HepG2 (cell line): Measurements from ENCODE around the gene MRPL20. TPM values are rescaled to one million over a fixed set of nuclear protein-coding genes. Genes with fewer than 3 reads are reported as not detected.
A peak's percentile ranks its signal among the peaks of the same experiment; 100 is the strongest.

Experiments used
- ASH2L ChIP-seq: fragments of 300-600, 200-600 bp; sonication (generic); IDR thresholded peaks from 2 replicates; pipeline ENCODE4 v1.7.0; 2017; ENCODE audit warnings: low read depth, mild to moderate bottlenecking, moderate library complexity, mixed read lengths, low read length; ENCODE audit not compliant: insufficient read length
- ATM ChIP-seq: fragments of 450-650 bp; IDR thresholded peaks from 2 replicates; pipeline ENCODE4 v1.7.1; 2017; ENCODE audit warnings: mild to moderate bottlenecking, borderline replicate concordance
- HMGXB4 ChIP-seq, 2 experiments: sonication (generic) in 1 of 2; formaldehyde crosslinking in 1 of 2; IDR thresholded peaks; 2 replicates each; pipeline versions ENCODE4 v1.4.0 to v1.6.1; 2018 to 2020; ENCODE audit warnings: missing genetic modification reagents in 2 of 2, borderline replicate concordance in 1 of 2, low read depth in 1 of 2, mild to moderate bottlenecking in 1 of 2, missing biosample characterization in 1 of 2
- HNRNPUL1 ChIP-seq: fragments of 200-400 bp; formaldehyde crosslinking; IDR thresholded peaks from 2 replicates; pipeline ENCODE4 v1.6.1; 2017; ENCODE audit warnings: low read depth, mild to moderate bottlenecking, low read length, moderate library complexity
- IRX3 ChIP-seq: sonication (generic); formaldehyde crosslinking; IDR thresholded peaks from 2 replicates; pipeline ENCODE4 v1.8.1; 2023; ENCODE audit warnings: mild to moderate bottlenecking, low read depth, missing genetic modification reagents, borderline replicate concordance
- MAFG ChIP-seq: sonication (generic); formaldehyde crosslinking; IDR thresholded peaks from 2 replicates; pipeline ENCODE4 v1.5.1; 2020; ENCODE audit warnings: mild to moderate bottlenecking, missing genetic modification reagents
- NCOR1 ChIP-seq: fragments of 200-600 bp; sonication (generic); IDR thresholded peaks from 2 replicates; pipeline ENCODE4 v1.7.0; 2017; ENCODE audit warnings: antibody characterized with exemption, low read length, borderline replicate concordance
- NFAT5 ChIP-seq: sonication (generic); formaldehyde crosslinking; IDR thresholded peaks from 2 replicates; pipeline ENCODE4 v1.4.0; 2020; ENCODE audit warnings: missing genetic modification reagents
- PAF1 ChIP-seq: IDR thresholded peaks from 2 replicates; pipeline ENCODE4 v1.6.1; 2016; ENCODE audit warnings: missing genetic modification reagents, missing compliant biosample characterization
- PAWR ChIP-seq: sonication (generic); formaldehyde crosslinking; IDR thresholded peaks from 2 replicates; pipeline ENCODE4 v1.4.0; 2020; ENCODE audit warnings: missing genetic modification reagents, mild to moderate bottlenecking, borderline replicate concordance
- PHF20 ChIP-seq: sonication (generic); formaldehyde crosslinking; IDR thresholded peaks from 2 replicates; pipeline ENCODE4 v1.5.0; 2020; ENCODE audit warnings: mild to moderate bottlenecking, missing genetic modification reagents
- PHF8 ChIP-seq: sonication (generic); formaldehyde crosslinking; IDR thresholded peaks from 2 replicates; pipeline ENCODE4 v1.5.0; 2020; ENCODE audit warnings: missing genetic modification reagents
- RARG ChIP-seq: sonication (generic); formaldehyde crosslinking; IDR thresholded peaks from 2 replicates; pipeline ENCODE4 v1.4.0; 2020; ENCODE audit warnings: low read depth, mild to moderate bottlenecking, missing genetic modification reagents
- TGIF2 ChIP-seq: IDR thresholded peaks from 2 replicates; pipeline ENCODE4 v1.6.1; 2016; ENCODE audit warnings: control low read depth, missing compliant biosample characterization
- ZFP36L1 ChIP-seq: sonication (generic); formaldehyde crosslinking; IDR thresholded peaks from 2 replicates; pipeline ENCODE4 v1.8.0; 2022; ENCODE audit warnings: mild to moderate bottlenecking, missing genetic modification reagents, moderate library complexity
- ZKSCAN1 ChIP-seq: fragments of 150-350 bp; IDR thresholded peaks from 2 replicates; pipeline ENCODE4 v1.6.1; 2014; ENCODE audit warnings: low read length
- ZMAT3 ChIP-seq: sonication (generic); formaldehyde crosslinking; conservative IDR thresholded peaks from 2 replicates; pipeline ENCODE4 v1.7.0; 2021; ENCODE audit warnings: missing genetic modification reagents
- ZNF205 ChIP-seq: IDR thresholded peaks from 2 replicates; pipeline ENCODE4 v1.6.1; 2018; ENCODE audit warnings: missing biosample characterization, missing genetic modification reagents
- ZNF362 ChIP-seq: sonication (generic); formaldehyde crosslinking; IDR thresholded peaks from 2 replicates; pipeline ENCODE4 v1.4.0; 2020; ENCODE audit warnings: missing genetic modification reagents, mild to moderate bottlenecking, borderline replicate concordance
- ZNF652 ChIP-seq: IDR thresholded peaks from 2 replicates; pipeline ENCODE4 v1.6.1; 2016; ENCODE audit warnings: low read depth, borderline replicate concordance
- ZNF7 ChIP-seq: IDR thresholded peaks from 2 replicates; pipeline ENCODE4 v1.6.1; 2016; ENCODE audit warnings: missing biosample characterization, missing genetic modification reagents
- polyA plus RNA-seq, 8 experiments: library from polyadenylated mRNA; depleted of rRNA in 3 of 8; stranded (reverse) in 7 of 8; unstranded in 1 of 8; fragments of >200 nt; fragmentation: Illumina TruSeq in 4 of 8; extraction: Trizol in 4 of 8; gene quantifications; 2 replicates each; pipeline versions ENCODE4 v1.2.1 to v1.2.3, GENCODE V29; 2011 to 2016; ENCODE audit warnings: low read depth in 4 of 8, missing spikeins in 1 of 8, mixed read lengths in 1 of 8; ENCODE audit not compliant: insufficient read depth in 1 of 8
- total RNA-seq, 5 experiments: library from RNA; depleted of rRNA; stranded (reverse); fragments of >200 nt; fragmentation: Illumina TruSeq; extraction: Trizol; gene quantifications; 2 replicates each; pipeline ENCODE4 v1.2.3, GENCODE V29; 2016; ENCODE audit warnings: low read depth in 1 of 5

The MRPL20 gene
- total and polyA plus RNA-seq, 2 of the 13 experiments (the other 11 are each of a cell fraction or from before 2014, with no cell fraction given), result 59.2 to 127 TPM

GRCh38 chr1:1430114-1430982 lies 23.3 kb upstream of the MRPL20 start (continued):
- TF ChIP-seq RARG (CRISPR knock-in tag) (no peak), ZNF652 (CRISPR knock-in tag) (no peak), HNRNPUL1 (no peak), NFAT5 (CRISPR knock-in tag) (no peak), PHF8 (CRISPR knock-in tag) (peak; percentile 66), MAFG (CRISPR knock-in tag) (no peak), PAF1 (CRISPR knock-in tag) (no peak), PAWR (CRISPR knock-in tag) (no peak), ZNF205 (CRISPR knock-in tag) (no peak), ASH2L (no peak), NCOR1 (no peak; the same call in 1 of the 2 replicates), ZNF7 (CRISPR knock-in tag) (no peak), ATM (no peak), ZMAT3 (CRISPR knock-in tag) (no peak), ZNF362 (no peak), PHF20 (CRISPR knock-in tag) (0 out of 2 replicates have a peak, but pooled peaks have one; percentile 19), HMGXB4 (CRISPR knock-in tag; IDR thresholded peaks at IDR 0.05; ENCODE audit: borderline replicate concordance in 1 of 2, low read depth in 1 of 2) (peak in 1 of 2 experiments; percentile 60; a peak in 3 of 4 replicates), IRX3 (CRISPR knock-in tag) (no peak), ZFP36L1 (CRISPR knock-in tag) (0 out of 2 replicates have a peak, but pooled peaks have one; percentile 28), TGIF2 (CRISPR knock-in tag) (peak; percentile 51; the same call in 1 of the 2 replicates), ZKSCAN1 (no peak)
